Mesenchymal stem cell (in vitro differentiated cells and primary cell): ENCODE data around the gene ZNF446. TPM values are rescaled to one million over a fixed set of nuclear protein-coding genes. Genes with fewer than 3 reads are reported as not detected.

Source experiments
- DNase-seq: peaks from one replicate; pipeline ENCODE4 v3.0.0-alpha.2; 2013
- H2AFZ ChIP-seq: one replicate; pipeline ENCODE4 v1.6.1; 2013; ENCODE audit warnings: low read depth, mild to moderate bottlenecking, control low read depth, inconsistent platforms, low read length, moderate library complexity
- H2AK5ac ChIP-seq: 2 replicates; pipeline ENCODE4 v1.6.1; 2013; ENCODE audit warnings: low read length, moderate library complexity, mild to moderate bottlenecking, inconsistent platforms; ENCODE audit not compliant: severe bottlenecking
- H2BK120ac ChIP-seq: one replicate; pipeline ENCODE4 v1.6.1; 2013; ENCODE audit warnings: low read depth, mild to moderate bottlenecking, inconsistent platforms, low read length, moderate library complexity
- H2BK12ac ChIP-seq, 2 experiments: one replicate each; pipeline ENCODE4 v1.6.1; 2013; ENCODE audit warnings: inconsistent platforms in 2 of 2, low read length in 2 of 2, mild to moderate bottlenecking in 2 of 2, moderate library complexity in 2 of 2, control low read depth in 1 of 2
- H2BK15ac ChIP-seq: one replicate; pipeline ENCODE4 v1.6.1; 2013; ENCODE audit warnings: mild to moderate bottlenecking, low read depth, inconsistent platforms; ENCODE audit not compliant: poor library complexity, severe bottlenecking
- H2BK5ac ChIP-seq: 2 replicates; pipeline ENCODE4 v1.6.1; 2013; ENCODE audit warnings: low read depth, mild to moderate bottlenecking, low read length, control low read depth, inconsistent platforms; ENCODE audit not compliant: poor library complexity, severe bottlenecking
- H3K14ac ChIP-seq, 2 experiments: one replicate each; pipeline ENCODE4 v1.6.1; 2013; ENCODE audit warnings: inconsistent platforms in 2 of 2, low read length in 2 of 2, control low read depth in 1 of 2, mild to moderate bottlenecking in 1 of 2, moderate library complexity in 1 of 2
- H3K18ac ChIP-seq, 2 experiments: one replicate each; pipeline ENCODE4 v1.6.1; 2013; ENCODE audit warnings: inconsistent platforms in 2 of 2, low read length in 2 of 2, control low read depth in 1 of 2, low read depth in 1 of 2, mild to moderate bottlenecking in 1 of 2
- H3K23ac ChIP-seq, 2 experiments: one replicate each; pipeline ENCODE4 v1.6.1; 2013; ENCODE audit warnings: inconsistent platforms in 2 of 2, low read length in 2 of 2, mild to moderate bottlenecking in 2 of 2, moderate library complexity in 2 of 2, control low read depth in 1 of 2
- H3K27ac ChIP-seq: 2 replicates; pipeline ENCODE4 v1.5.1; 2013; ENCODE audit warnings: mild to moderate bottlenecking, moderate library complexity, low read length, control low read depth, inconsistent platforms; ENCODE audit not compliant: poor library complexity, severe bottlenecking
- H3K27me3 ChIP-seq, 2 experiments: 2 replicates each; pipeline versions ENCODE4 v1.6.1 to v1.7.0; 2013; ENCODE audit warnings: low read length in 2 of 2, mild to moderate bottlenecking in 2 of 2, moderate library complexity in 2 of 2, control low read depth in 1 of 2, inconsistent platforms in 1 of 2; ENCODE audit not compliant: control insufficient read depth in 1 of 2, insufficient read depth in 1 of 2
- H3K36me3 ChIP-seq, 2 experiments: 2 replicates each; pipeline versions ENCODE4 v1.6.1 to v1.7.0; 2013; ENCODE audit warnings: low read length in 2 of 2, control low read depth in 1 of 2, inconsistent platforms in 1 of 2, low read depth in 1 of 2, mild to moderate bottlenecking in 1 of 2; ENCODE audit not compliant: insufficient read depth in 2 of 2, control insufficient read depth in 1 of 2
- H3K4ac ChIP-seq, 2 experiments: one replicate each; pipeline ENCODE4 v1.6.1; 2013; ENCODE audit warnings: inconsistent platforms in 2 of 2, low read length in 2 of 2, mild to moderate bottlenecking in 2 of 2, moderate library complexity in 2 of 2, control low read depth in 1 of 2, low read depth in 1 of 2
- H3K4me1 ChIP-seq: 2 replicates; pipeline ENCODE4 v1.6.1; 2013; ENCODE audit warnings: low read depth, low read length, control low read depth; ENCODE audit not compliant: control insufficient read depth, insufficient read depth
- H3K4me2 ChIP-seq: 2 replicates; pipeline ENCODE4 v1.6.1; 2013; ENCODE audit warnings: low read length, mild to moderate bottlenecking, inconsistent platforms; ENCODE audit not compliant: poor library complexity, severe bottlenecking
- H3K4me3 ChIP-seq, 2 experiments: 2 replicates each; pipeline versions ENCODE4 v1.5.1 to v1.7.0; 2013; ENCODE audit warnings: low read length in 2 of 2, mild to moderate bottlenecking in 2 of 2, control low read depth in 1 of 2, low read depth in 1 of 2; ENCODE audit not compliant: insufficient read depth in 1 of 2
- H3K79me1 ChIP-seq: replicated peaks from 2 replicates; pipeline ENCODE4 v1.6.1; 2013; ENCODE audit warnings: mild to moderate bottlenecking, control low read depth, low read length, inconsistent platforms; ENCODE audit not compliant: poor library complexity, severe bottlenecking
- H3K9ac ChIP-seq: 2 replicates; pipeline ENCODE4 v1.7.0; 2013; ENCODE audit warnings: mild to moderate bottlenecking, low read length, moderate library complexity
- H3K9me3 ChIP-seq: 2 replicates; pipeline ENCODE4 v1.7.0; 2013; ENCODE audit warnings: mild to moderate bottlenecking, low read length; ENCODE audit not compliant: control insufficient read depth
- H4K8ac ChIP-seq: one replicate; pipeline ENCODE4 v1.6.1; 2013; ENCODE audit warnings: inconsistent platforms, mild to moderate bottlenecking, low read length, moderate library complexity
- H4K91ac ChIP-seq: one replicate; pipeline ENCODE4 v1.6.1; 2013; ENCODE audit warnings: mild to moderate bottlenecking, low read length, inconsistent platforms
- WGBS: methylation state at CpG from one replicate; pipeline ENCODE4 v1.1.7; 2013; ENCODE audit warnings: mixed read lengths; 5-methylcytosine and 5-hydroxymethylcytosine counted together
- polyA plus RNA-seq, 2 experiments: library from polyadenylated mRNA; stranded (reverse); fragments of 200-250 nt; gene quantifications; one replicate each; pipeline ENCODE4 v1.2.3, GENCODE V29; 2013

Gene ZNF446
- polyA plus RNA-seq (2013, experiment 1 of 2) = 5.0 TPM
- 5.1 TPM for polyA plus RNA-seq (2013, experiment 2 of 2)

- peak within 1 kb of the TSS; percentile 70 for H2AFZ ChIP-seq
- peak within 1 kb of the TSS; percentile 81 for H4K91ac ChIP-seq
- H3K14ac ChIP-seq = peak within 1 kb of the TSS in 1 of 2 experiments; percentile 76
- peak within 1 kb of the TSS; percentile 50 for H2BK15ac ChIP-seq
- peaks cover 49 to 60% of the 10 kb centered on the region in 2 experiments for H3K36me3 ChIP-seq
- peak within 1 kb of the TSS; percentile 58 to 94 for H3K4ac ChIP-seq
- H4K8ac ChIP-seq = peak within 1 kb of the TSS; percentile 99
- peak within 1 kb of the TSS; percentile 44 to 96 for H3K18ac ChIP-seq
- H2BK12ac ChIP-seq = peak within 1 kb of the TSS; percentile 82 to 91
- peak within 1 kb of the TSS; percentile 60 to 91 for H3K4me3 ChIP-seq
- H2AK5ac ChIP-seq = peak within 1 kb of the TSS; percentile 69
- H3K23ac ChIP-seq = no peak within 1 kb of the TSS
- peak; percentile 98 for DNase-seq
- under 1% methylated on average over 58 of the region's 64 CpGs for WGBS
- peaks cover 25% of the 10 kb centered on the region for H3K79me1 ChIP-seq
- H3K4me2 ChIP-seq = peak within 1 kb of the TSS; percentile 83
- H3K27ac ChIP-seq = peak within 1 kb of the TSS; percentile 93
- H2BK120ac ChIP-seq = peak within 1 kb of the TSS; percentile 59
- H3K9ac ChIP-seq = peak within 1 kb of the TSS; percentile 97
- peak within 1 kb of the TSS; percentile 36 for H2BK5ac ChIP-seq
- H3K27me3 ChIP-seq = no peaks in the 10 kb centered on the region
- H3K9me3 ChIP-seq = no peaks in the 10 kb centered on the region
- peaks cover 30% of the 10 kb centered on the region for H3K4me1 ChIP-seq
Observed at GRCh38 chr19:58475714-58476497, at the start of gene ZNF446. Gene ZNF446 (plus strand): TSS chr19:58476352. CDS start chr19:58477219, 867 bp downstream.

GRCh38 chr19:58428617-58429016, 47.5 kb upstream of the ZNF446 start:
- H3K9me3 ChIP-seq = peaks cover 71% of the 10 kb centered on the region
- no peak overlapping the region for H3K23ac ChIP-seq
- no peak overlapping the region for H3K4ac ChIP-seq
- no peak for DNase-seq
- H2BK15ac ChIP-seq = no peak overlapping the region
- H4K8ac ChIP-seq = no peak overlapping the region
- H2AFZ ChIP-seq = no peak overlapping the region
- no peak overlapping the region for H3K14ac ChIP-seq
- no peak overlapping the region for H2BK5ac ChIP-seq
- H3K4me1 ChIP-seq = no peaks in the 10 kb centered on the region
- no peak overlapping the region for H3K4me3 ChIP-seq
- no peaks in the 10 kb centered on the region for H3K27me3 ChIP-seq
- no peak overlapping the region for H3K9ac ChIP-seq
- H3K4me2 ChIP-seq = no peak overlapping the region
- no peak overlapping the region for H4K91ac ChIP-seq
- WGBS = 100% methylated on average over 1 of the region's 1 CpG
- H3K79me1 ChIP-seq = no peaks in the 10 kb centered on the region
- no peak overlapping the region for H2BK120ac ChIP-seq
- no peak overlapping the region for H3K27ac ChIP-seq
- no peak overlapping the region for H2AK5ac ChIP-seq
- H3K18ac ChIP-seq = no peak overlapping the region
- peaks cover 28 to 50% of the 10 kb centered on the region in 2 experiments for H3K36me3 ChIP-seq
- H2BK12ac ChIP-seq = no peak overlapping the region

GRCh38 chr19:58429745-58430144, 46.4 kb upstream of the ZNF446 start:
- no peak overlapping the region for H2BK12ac ChIP-seq

GRCh38 chr19:58434217-58434616, 41.9 kb upstream of the ZNF446 start:
- Histone ChIP-seq H3K14ac (no peak overlapping the region), H2BK120ac (no peak overlapping the region), H3K23ac (no peak overlapping the region), H3K27me3 (no peaks in the 10 kb centered on the region), H2BK15ac (no peak overlapping the region), H2BK5ac (no peak overlapping the region), H4K8ac (no peak overlapping the region), H4K91ac (no peak overlapping the region), H3K27ac (no peak overlapping the region), H3K79me1 (peaks cover 6% of the 10 kb centered on the region), H2BK12ac (no peak overlapping the region), H3K4me2 (no peak overlapping the region), H3K18ac (no peak overlapping the region), H3K4ac (no peak overlapping the region), H3K4me3 (peak overlapping the region in 1 of 2 experiments; percentile 63), H2AK5ac (no peak overlapping the region), H3K9me3 (peaks cover 94% of the 10 kb centered on the region), H3K9ac (no peak overlapping the region), H3K36me3 (peaks cover 59 to 77% of the 10 kb centered on the region in 2 experiments), H3K4me1 (peaks cover 2% of the 10 kb centered on the region), H2AFZ (no peak overlapping the region)
- DNase-seq = no peak
- 100% methylated on average over 1 of the region's 2 CpGs for WGBS

More at GRCh38 chr19:58429745-58430144, 46.4 kb upstream of the ZNF446 start:
- no peaks in the 10 kb centered on the region for H3K4me1 ChIP-seq
- H4K91ac ChIP-seq = no peak overlapping the region
- H3K9ac ChIP-seq = no peak overlapping the region
- no peak overlapping the region for H3K14ac ChIP-seq
- peaks cover under 1% of the 10 kb centered on the region for H3K79me1 ChIP-seq
- no peaks in the 10 kb centered on the region for H3K27me3 ChIP-seq
- H2AFZ ChIP-seq = no peak overlapping the region
- H2BK15ac ChIP-seq = no peak overlapping the region
- H3K27ac ChIP-seq = no peak overlapping the region
- H4K8ac ChIP-seq = no peak overlapping the region
- peaks cover 38 to 54% of the 10 kb centered on the region in 2 experiments for H3K36me3 ChIP-seq
- H2BK120ac ChIP-seq = no peak overlapping the region
- H3K4ac ChIP-seq = no peak overlapping the region
- H3K18ac ChIP-seq = no peak overlapping the region
- no peak overlapping the region for H3K23ac ChIP-seq
- no peak overlapping the region for H3K4me2 ChIP-seq
- H2BK5ac ChIP-seq = no peak overlapping the region
- H2AK5ac ChIP-seq = no peak overlapping the region
- peak overlapping the region in 1 of 2 experiments; percentile 44 for H3K4me3 ChIP-seq
- DNase-seq = no peak
- H3K9me3 ChIP-seq = peaks cover 82% of the 10 kb centered on the region
